ENCODE data around the gene VCL.

Gene VCL

GRCh38 chr10:74079028-74079935, 81.4 kb downstream of the VCL start:
- no peak overlapping the region for H3K4me3 ChIP-seq (ENCODE audit: low read length)
- DNase-seq (ENCODE audit: low read depth), result no peak
- no peak for TF ChIP-seq CTCF (conservative IDR thresholded peaks at IDR 0.05; ENCODE audit: low read depth, low read length)

- no peak for DNase-seq (ENCODE audit: low read depth)
- TF ChIP-seq CTCF (conservative IDR thresholded peaks at IDR 0.05; ENCODE audit: low read depth, low read length), result no peak
- no peak overlapping the region for H3K4me3 ChIP-seq (ENCODE audit: low read length)
These were observed 82.1 kb downstream of the VCL start for GRCh38 chr10:74079936-74080590.

GRCh38 chr10:74081192-74081803, 83.4 kb downstream of the VCL start:
- no peak overlapping the region for H3K4me3 ChIP-seq (ENCODE audit: low read length)
- DNase-seq (ENCODE audit: low read depth), result no peak
- peak; percentile 87 for TF ChIP-seq CTCF (conservative IDR thresholded peaks at IDR 0.05; ENCODE audit: low read depth, low read length)

- TF ChIP-seq CTCF (conservative IDR thresholded peaks at IDR 0.05; ENCODE audit: low read depth, low read length), result no peak
- no peak for DNase-seq (ENCODE audit: low read depth)
- no peak overlapping the region for H3K4me3 ChIP-seq (ENCODE audit: low read length)
These were observed 84.2 kb downstream of the VCL start for GRCh38 chr10:74081941-74082718.

GRCh38 chr10:74083304-74083703, 85.4 kb downstream of the VCL start:
- TF ChIP-seq CTCF (conservative IDR thresholded peaks at IDR 0.05; ENCODE audit: low read depth, low read length), result no peak
- no peak overlapping the region for H3K4me3 ChIP-seq (ENCODE audit: low read length)
- DNase-seq (ENCODE audit: low read depth), result no peak

GRCh38 chr10:74084955-74085354, 87.0 kb downstream of the VCL start:
- H3K4me3 ChIP-seq (ENCODE audit: low read length), result no peak overlapping the region
- no peak for DNase-seq (ENCODE audit: low read depth)
- TF ChIP-seq CTCF (conservative IDR thresholded peaks at IDR 0.05; ENCODE audit: low read depth, low read length), result no peak

All from retinal pigment epithelial cell (primary cell).